Measurements from ENCODE around the gene ERG. TPM values are rescaled to one million over a fixed set of nuclear protein-coding genes. Genes with fewer than 3 reads are reported as not detected.

The ERG gene
- total RNA-seq, 2 donors from 2014 or later: 3.5 to 5.0 TPM

GRCh38 chr21:38355353-38355752 is 142.9 kb downstream of the ERG start:
- no peak for ATAC-seq
- DNase-seq: no peak
- intact Hi-C loops (cut with DNase I, micrococcal nuclease): no loop called here

- no peak for ATAC-seq
- DNase-seq: no peak
- intact Hi-C loops (cut with DNase I, micrococcal nuclease): loop anchor here in 1 of 2 donors (5.0 kb wide), 2 partner anchors 132 to 197 kb away; no protein-coding TSS in a partner anchor
Measured at GRCh38 chr21:38354746-38355145, 143.5 kb downstream of the ERG start.

GRCh38 chr21:38354231-38354630 is 144.0 kb downstream of the ERG start:
- DNase-seq (no peak), ATAC-seq (no peak)
- intact Hi-C loops (cut with DNase I, micrococcal nuclease): loop anchor here in 1 of 2 donors (5.0 kb wide), 2 partner anchors 132 to 197 kb away; no protein-coding TSS in a partner anchor

- DNase-seq: peak in 1 of 2 donors; percentile 55
- intact Hi-C loops (cut with DNase I, micrococcal nuclease): loop anchor here in 1 of 2 donors (5.0 kb wide), 2 partner anchors 130 to 195 kb away; no protein-coding TSS in a partner anchor
- peak; percentile 63 for ATAC-seq
Measured at GRCh38 chr21:38352536-38353219, 145.6 kb downstream of the ERG start.

- no peak for DNase-seq
- no peak for ATAC-seq
- intact Hi-C loops (cut with DNase I, micrococcal nuclease): loop anchor here in 1 of 2 donors (5.0 kb wide), 2 partner anchors 130 to 195 kb away; no protein-coding TSS in a partner anchor
Measured at GRCh38 chr21:38351961-38352521, 146.2 kb downstream of the ERG start.

- intact Hi-C loops (cut with DNase I, micrococcal nuclease): loop anchor here in 1 of 2 donors (5.0 kb wide), 2 partner anchors 129 to 194 kb away; no protein-coding TSS in a partner anchor
- DNase-seq (no peak), ATAC-seq (no peak)
Measured at GRCh38 chr21:38351176-38351959, 146.9 kb downstream of the ERG start.

- DNase-seq (no peak), ATAC-seq (no peak)
- intact Hi-C loops (cut with DNase I, micrococcal nuclease): loop anchor here in 1 of 2 donors (5.0 kb wide), 2 partner anchors 128 to 193 kb away; no protein-coding TSS in a partner anchor
Measured at GRCh38 chr21:38350684-38351083, 147.6 kb downstream of the ERG start.

GRCh38 chr21:38349977-38350376 is 148.3 kb downstream of the ERG start:
- intact Hi-C loops (cut with DNase I, micrococcal nuclease): loop anchor here in 1 of 2 donors (5.0 kb wide), 2 partner anchors 128 to 193 kb away; no protein-coding TSS in a partner anchor
- no peak for ATAC-seq
- no peak for DNase-seq

GRCh38 chr21:38349111-38349746 is 149.0 kb downstream of the ERG start:
- ATAC-seq: no peak

GRCh38 chr21:38346286-38346685 is 152.0 kb downstream of the ERG start:
- DNase-seq (no peak), ATAC-seq (no peak)
- intact Hi-C loops (cut with DNase I, micrococcal nuclease): no loop called here

More at GRCh38 chr21:38349111-38349746, 149.0 kb downstream of the ERG start:
- DNase-seq: no peak
- intact Hi-C loops (cut with DNase I, micrococcal nuclease): no loop called here

GRCh38 chr21:38343691-38344090 is 154.6 kb downstream of the ERG start:
- DNase-seq: no peak
- intact Hi-C loops (cut with DNase I, micrococcal nuclease): no loop called here
- ATAC-seq: peak; percentile 41

GRCh38 chr21:38342739-38343138 is 155.5 kb downstream of the ERG start:
- ATAC-seq (no peak), DNase-seq (no peak)
- intact Hi-C loops (cut with DNase I, micrococcal nuclease): no loop called here

GRCh38 chr21:38341546-38342012 is 156.7 kb downstream of the ERG start:
- ATAC-seq (no peak), DNase-seq (no peak)
- intact Hi-C loops (cut with DNase I, micrococcal nuclease): no loop called here

GRCh38 chr21:38340131-38340530 is 158.1 kb downstream of the ERG start:
- intact Hi-C loops (cut with DNase I, micrococcal nuclease): no loop called here
- no peak for DNase-seq
- ATAC-seq: no peak

GRCh38 chr21:38337793-38338192 is 160.5 kb downstream of the ERG start:
- ATAC-seq: no peak
- no peak for DNase-seq
- intact Hi-C loops (cut with DNase I, micrococcal nuclease): no loop called here

- ATAC-seq (no peak), DNase-seq (no peak)
- intact Hi-C loops (cut with DNase I, micrococcal nuclease): no loop called here
Measured at GRCh38 chr21:38334866-38335265, 163.4 kb downstream of the ERG start.

GRCh38 chr21:38333301-38334272 is 164.7 kb downstream of the ERG start:
- DNase-seq: no peak
- ATAC-seq: no peak
- intact Hi-C loops (cut with DNase I, micrococcal nuclease): no loop called here

GRCh38 chr21:38330666-38331065 is 167.6 kb downstream of the ERG start:
- ATAC-seq (no peak), DNase-seq (no peak)
- intact Hi-C loops (cut with DNase I, micrococcal nuclease): no loop called here
